ENCODE measurements around the gene CNN2. TPM values are rescaled to one million over a fixed set of nuclear protein-coding genes. Genes with fewer than 3 reads are reported as not detected.

CNN2 gene
- total and polyA plus RNA-seq, 9 of the 15 experiments (the other 6 are each of a cell fraction or from before 2014, with no cell fraction given) = 12.1 to 174 (median 52.7) TPM

DNA sequence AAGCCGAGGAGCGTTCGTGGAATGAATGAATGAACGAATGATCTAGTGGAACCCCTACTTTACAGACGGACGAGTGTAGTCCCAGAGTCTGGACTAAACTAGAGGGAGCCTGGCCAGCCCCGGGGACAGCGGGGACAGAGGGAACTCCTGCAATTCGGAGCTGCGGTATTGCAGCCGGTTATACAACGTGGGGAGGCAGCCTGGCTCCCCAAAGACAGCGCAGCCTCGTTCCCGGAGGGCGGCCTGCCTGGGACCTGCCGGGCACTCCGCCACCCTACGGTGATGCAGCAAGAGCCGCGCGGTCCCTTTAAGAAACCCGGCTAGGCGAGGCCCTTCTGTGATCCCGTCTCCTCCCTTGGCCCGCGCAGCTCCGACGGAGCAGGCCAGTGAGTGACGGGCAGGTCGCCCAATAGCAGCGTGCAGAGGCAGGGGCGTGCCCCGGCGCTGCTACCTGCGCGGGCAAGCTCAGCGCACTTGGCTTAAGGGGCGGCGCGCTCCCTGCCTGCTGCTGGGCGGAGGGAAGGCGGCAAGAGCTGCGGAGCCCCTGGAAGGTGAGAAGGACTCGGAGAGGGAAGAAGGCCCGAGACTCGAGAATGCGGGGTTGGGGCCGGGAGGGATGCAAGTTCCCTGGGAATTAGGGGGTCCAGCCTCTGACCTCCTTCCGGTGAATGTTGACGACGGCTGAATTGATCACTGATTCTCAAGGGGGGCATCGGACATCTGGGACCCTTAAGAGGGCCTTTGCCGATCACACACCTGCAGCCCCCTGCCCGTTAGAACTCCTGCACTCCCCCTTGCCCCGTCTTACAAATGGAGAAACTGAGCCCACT, 13.5 kb downstream of the CNN2 start, which contains the start of gene ABCA7 (continued):
- TF ChIP-seq NEUROD1 (IDR thresholded peaks at IDR 0.05; ENCODE audit: borderline replicate concordance, low read depth, low read length, partially characterized antibody) (peak; percentile 87), YY1 (IDR thresholded peaks at IDR 0.05; ENCODE audit: borderline replicate concordance in 1 of 3, control insufficient read depth in 1 of 3, extremely low read depth in 1 of 3, insufficient read depth in 3 of 3, insufficient read length in 1 of 3, insufficient replicate concordance in 2 of 3, low read depth in 1 of 3, low read length in 2 of 3) (peak in 1 of 3 experiments; percentile 20), ETV6 (IDR thresholded peaks at IDR 0.05; ENCODE audit: borderline replicate concordance in 1 of 2, low read depth in 2 of 2, low read length in 1 of 2) (no peak), ETV6 (CRISPR knock-in tag; IDR thresholded peaks at IDR 0.05; ENCODE audit: borderline replicate concordance) (no peak), GABPB1 (CRISPR knock-in tag; IDR thresholded peaks at IDR 0.05) (peak; percentile 52; the same call in 1 of the 2 replicates), SRF (CRISPR knock-in tag; IDR thresholded peaks at IDR 0.05) (peak in 1 of 2 experiments; percentile 80; a peak in 2 of 4 replicates), PRDM10 (IDR thresholded peaks at IDR 0.05; ENCODE audit: partially characterized antibody) (peak; percentile 95), RBM17 (IDR thresholded peaks at IDR 0.05; ENCODE audit: borderline replicate concordance, low read depth, low read length) (no peak), ELF1 (tag; IDR thresholded peaks at IDR 0.05) (no peak), MCM2 (IDR thresholded peaks at IDR 0.05; ENCODE audit: low read depth) (no peak), MBD2 (IDR thresholded peaks at IDR 0.05; ENCODE audit: borderline replicate concordance, low read depth) (peak; percentile 91), HNRNPUL1 (IDR thresholded peaks at IDR 0.05; ENCODE audit: low read length) (no peak), CTBP1 (IDR thresholded peaks at IDR 0.05; ENCODE audit: borderline replicate concordance) (peak; percentile 94), USF2 (CRISPR knock-in tag; IDR thresholded peaks at IDR 0.05) (no peak), ELF2 (CRISPR knock-in tag; IDR thresholded peaks at IDR 0.05) (no peak), KLF13 (tag; IDR thresholded peaks at IDR 0.05; ENCODE audit: borderline replicate concordance, low read depth) (0 out of 2 replicates have a peak, but pooled peaks have one; percentile 51)
- TF ChIP-seq, protein P1, sequence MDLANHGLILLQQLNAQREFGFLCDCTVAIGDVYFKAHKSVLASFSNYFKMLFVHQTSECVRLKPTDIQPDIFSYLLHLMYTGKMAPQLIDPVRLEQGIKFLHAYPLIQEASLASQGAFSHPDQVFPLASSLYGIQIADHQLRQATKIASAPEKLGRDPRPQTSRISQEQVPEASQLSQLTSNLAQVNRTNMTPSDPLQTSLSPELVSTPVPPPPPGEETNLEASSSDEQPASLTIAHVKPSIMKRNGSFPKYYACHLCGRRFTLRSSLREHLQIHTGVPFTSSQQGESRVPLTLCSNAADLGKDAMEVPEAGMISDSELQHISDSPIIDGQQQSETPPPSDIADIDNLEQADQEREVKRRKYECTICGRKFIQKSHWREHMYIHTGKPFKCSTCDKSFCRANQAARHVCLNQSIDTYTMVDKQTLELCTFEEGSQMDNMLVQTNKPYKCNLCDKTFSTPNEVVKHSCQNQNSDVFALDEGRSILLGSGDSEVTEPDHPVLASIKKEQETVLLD (IDR thresholded peaks at IDR 0.05) = peak; percentile 92; the same call in 1 of the 2 replicates
